Measurements from ENCODE around the gene PTMA.

Gene PTMA

GRCh38 chr2:231676243-231676642 lies 32.1 kb upstream of the PTMA start:
- DNase-seq (ENCODE audit: low read depth in 2 of 2): no peak

- DNase-seq (ENCODE audit: low read depth in 2 of 2): peak; percentile 67 to 84
These were observed 30.7 kb upstream of the PTMA start for GRCh38 chr2:231677632-231678104.

GRCh38 chr2:231679908-231680284 lies 28.4 kb upstream of the PTMA start:
- DNase-seq (ENCODE audit: low read depth in 2 of 2): no peak

DNA sequence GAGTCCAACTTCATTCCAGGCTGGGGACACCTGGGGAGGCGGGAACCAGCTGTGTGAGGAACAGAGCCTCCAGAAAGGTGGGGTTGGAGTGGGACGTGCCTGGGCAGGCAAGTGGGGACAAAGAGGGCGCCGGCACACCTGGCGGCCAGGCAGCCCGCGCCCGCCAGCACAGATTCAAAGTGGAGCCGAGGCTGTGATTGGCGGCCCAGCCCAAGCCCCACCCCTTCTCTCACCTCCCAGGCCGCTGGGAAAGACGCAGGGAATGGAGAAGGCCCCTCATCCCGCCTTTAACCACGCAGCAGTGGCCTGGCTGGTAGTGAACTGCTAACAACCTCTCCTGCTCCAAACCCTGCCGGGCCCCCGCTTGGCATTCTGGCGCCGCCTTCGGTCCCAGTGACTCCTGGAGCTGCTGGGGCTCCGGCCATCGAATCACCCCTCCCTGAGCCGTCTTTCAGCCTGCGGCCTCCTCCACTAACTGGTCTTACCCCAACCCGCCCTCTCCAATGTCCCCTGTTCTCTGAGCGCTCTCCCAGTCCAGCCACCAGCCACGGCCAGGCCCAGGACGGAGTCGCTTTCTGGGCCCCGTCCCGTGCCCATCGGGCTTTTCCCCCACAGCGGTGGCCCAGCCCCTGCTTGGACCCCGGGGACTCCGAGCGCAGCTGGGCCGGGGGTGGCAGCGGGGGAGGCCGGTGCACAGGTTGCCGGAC lies 27.9 kb upstream of the PTMA start:
- DNase-seq (ENCODE audit: low read depth in 2 of 2): no peak

DNA sequence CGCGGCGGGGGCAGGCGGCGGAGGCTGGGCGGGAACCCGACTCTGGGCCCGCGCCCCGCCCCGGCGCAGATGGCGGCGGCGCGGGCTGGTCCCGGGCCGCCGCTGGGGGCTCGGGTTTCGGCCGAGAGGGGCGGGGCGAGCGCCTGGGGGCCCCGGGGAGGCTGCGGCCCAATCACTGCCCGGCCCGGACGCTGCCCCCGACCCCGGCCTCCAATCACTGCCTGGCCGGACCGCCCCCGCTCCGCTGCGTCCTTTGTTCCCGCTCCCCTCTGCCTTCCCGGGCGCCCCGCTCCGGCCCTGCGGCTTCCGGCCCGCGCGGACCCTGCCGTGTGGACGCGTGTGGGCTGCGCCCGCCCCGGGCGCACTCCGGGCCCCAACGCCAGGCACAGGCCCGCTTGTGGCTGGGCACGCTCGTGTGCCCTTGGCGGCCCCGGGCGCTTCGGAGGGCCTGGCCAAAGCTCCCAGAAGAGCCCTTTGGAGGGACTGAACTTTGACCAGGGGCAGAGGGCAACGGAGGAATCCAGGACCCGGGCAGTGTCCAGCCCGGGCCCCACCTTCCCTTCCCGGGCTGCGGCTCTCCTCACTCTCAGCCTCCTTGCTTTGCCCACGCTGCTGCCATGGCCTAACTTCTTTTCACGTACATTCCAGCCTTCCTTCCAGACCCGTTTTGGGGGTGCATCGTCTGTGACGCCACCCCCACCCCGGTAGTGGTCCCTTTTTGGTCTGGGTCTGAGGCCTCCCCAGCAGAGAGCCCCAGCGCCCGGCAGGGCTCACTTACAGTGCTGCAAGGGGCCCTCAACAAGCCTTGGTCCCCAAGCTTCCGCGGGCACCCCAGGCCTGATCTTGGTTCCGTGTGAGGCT lies 27.1 kb upstream of the PTMA start:
- no peak for DNase-seq (ENCODE audit: low read depth in 2 of 2)

DNA sequence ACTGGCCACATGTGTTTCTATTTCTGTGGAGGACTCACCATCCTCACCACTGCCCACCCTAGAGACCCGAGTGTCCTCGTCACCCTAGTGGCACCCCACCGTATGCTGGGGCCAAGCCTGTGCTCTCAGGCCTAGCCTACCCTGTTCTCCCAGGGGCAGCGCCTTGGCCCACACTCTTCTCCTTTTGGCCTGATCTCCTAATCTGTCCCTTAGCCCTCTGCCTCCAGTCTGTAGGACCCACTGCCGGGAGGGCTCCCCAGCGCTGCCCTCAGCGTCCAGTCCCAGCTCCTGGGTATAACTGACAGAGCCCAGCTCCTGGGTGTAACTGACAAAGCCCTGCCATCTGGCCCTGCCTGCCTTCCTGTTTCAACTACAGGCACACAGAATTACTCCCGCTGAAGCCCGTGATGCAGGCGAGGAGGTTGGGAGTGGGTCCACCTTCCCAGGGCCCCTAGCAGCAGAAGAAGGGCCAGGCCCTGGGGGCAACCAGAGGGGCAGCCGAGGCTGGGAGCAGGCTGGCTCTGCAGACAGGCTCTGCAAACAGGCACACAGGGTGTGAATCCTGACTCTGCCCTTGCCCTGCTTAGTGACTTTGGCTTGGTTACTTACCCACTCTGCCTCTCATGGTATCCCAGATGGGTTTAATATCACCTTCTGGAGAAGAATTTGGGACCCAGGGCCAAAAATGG lies 25.6 kb upstream of the PTMA start:
- no peak for DNase-seq (ENCODE audit: low read depth in 2 of 2)

DNA sequence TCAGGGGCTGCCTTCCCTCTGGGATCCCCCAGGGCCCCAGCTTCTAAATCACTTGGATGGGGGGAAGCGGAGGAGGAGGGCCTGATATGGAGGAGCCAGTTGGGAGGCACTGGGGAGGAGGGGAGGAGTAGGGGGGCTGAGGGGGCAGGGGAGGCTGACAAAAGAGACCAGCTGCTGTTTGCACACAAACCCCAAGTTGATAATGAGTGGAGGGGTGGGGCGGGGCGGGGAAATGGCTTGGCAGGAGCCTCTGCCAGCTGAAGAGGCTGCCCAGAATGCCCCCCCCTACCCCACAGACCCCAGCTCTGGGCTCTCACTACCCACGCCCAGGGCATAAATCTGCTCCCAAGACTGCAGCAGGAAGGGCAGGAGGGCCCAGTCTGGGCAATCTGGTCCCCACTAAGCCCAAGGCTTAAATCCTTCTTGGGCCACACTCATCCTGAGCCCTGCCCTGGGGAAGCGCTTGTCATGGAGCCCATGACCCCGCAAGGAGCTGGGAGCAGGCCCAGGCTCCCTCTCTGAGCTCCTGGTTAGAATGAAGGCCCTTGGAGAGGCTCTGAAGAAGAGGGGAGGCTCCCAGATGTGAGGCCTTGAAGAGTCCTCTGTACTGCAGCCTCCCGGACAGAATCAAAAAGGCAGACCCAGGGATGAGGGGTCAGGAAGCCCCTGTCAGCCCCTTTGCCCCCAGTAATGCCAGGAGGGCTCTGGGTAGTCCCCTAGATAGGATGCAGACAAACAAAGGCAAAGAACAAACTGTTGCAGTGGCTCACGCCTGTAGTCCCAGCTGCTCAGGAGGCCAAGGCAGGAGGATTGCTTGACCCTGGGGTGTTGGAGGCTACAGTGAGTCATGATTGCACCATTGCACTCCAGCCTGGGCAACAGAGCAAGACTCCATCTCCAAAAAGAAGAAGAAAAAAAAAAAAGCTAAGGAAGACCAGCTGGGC lies 24.8 kb upstream of the PTMA start:
- no peak for DNase-seq (ENCODE audit: low read depth in 2 of 2)

DNA sequence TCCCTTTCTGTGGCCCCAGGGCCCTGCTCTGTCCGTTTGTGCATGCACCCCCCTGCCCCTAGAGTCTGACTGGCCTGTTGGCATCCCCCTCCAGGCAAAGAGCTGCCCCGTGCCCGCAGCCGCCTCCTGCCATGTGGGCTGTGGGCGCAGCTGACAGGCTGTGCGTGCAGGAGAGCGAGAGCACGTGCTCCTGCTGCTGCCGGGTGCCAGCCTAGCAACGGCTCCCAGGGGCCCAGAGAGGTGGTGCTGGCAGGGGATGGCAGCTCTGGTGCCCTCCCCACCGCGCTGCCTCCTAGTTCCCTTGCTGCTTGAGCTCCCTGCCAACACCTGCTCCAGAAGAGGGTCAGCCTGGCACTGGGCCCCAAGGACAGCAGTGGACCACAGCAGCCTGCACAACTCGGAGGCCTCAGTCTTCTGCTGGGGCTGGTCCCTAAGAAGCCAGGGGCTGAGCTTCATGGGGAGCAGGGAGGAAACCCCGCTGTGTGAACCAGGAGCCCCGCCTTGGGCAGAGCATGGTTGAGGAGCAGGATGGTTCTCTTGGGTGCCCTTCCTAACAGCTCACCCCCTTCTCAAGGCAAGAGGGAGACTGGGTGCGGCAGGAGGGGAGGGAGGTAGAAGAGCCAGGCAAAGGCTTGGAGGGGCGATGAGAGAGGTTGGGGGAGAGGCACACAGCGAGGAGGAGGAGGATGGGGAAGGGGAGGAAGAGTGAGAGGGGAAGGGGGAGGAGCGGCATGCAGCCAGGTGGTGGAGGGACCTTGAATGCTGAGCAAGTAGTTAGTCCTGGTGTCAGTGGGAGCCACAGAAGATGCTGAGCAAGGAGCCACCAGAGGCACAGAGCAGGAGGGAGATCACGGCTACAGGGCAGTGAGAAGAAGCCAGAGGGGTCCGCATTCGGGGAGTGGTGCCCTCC lies 23.8 kb upstream of the PTMA start:
- no peak for DNase-seq (ENCODE audit: low read depth in 2 of 2)

GRCh38 chr2:231685349-231686191 lies 22.8 kb upstream of the PTMA start:
- DNase-seq (ENCODE audit: low read depth in 2 of 2): no peak

GRCh38 chr2:231686192-231687100 lies 21.9 kb upstream of the PTMA start:
- no peak for DNase-seq (ENCODE audit: low read depth in 2 of 2)

DNA sequence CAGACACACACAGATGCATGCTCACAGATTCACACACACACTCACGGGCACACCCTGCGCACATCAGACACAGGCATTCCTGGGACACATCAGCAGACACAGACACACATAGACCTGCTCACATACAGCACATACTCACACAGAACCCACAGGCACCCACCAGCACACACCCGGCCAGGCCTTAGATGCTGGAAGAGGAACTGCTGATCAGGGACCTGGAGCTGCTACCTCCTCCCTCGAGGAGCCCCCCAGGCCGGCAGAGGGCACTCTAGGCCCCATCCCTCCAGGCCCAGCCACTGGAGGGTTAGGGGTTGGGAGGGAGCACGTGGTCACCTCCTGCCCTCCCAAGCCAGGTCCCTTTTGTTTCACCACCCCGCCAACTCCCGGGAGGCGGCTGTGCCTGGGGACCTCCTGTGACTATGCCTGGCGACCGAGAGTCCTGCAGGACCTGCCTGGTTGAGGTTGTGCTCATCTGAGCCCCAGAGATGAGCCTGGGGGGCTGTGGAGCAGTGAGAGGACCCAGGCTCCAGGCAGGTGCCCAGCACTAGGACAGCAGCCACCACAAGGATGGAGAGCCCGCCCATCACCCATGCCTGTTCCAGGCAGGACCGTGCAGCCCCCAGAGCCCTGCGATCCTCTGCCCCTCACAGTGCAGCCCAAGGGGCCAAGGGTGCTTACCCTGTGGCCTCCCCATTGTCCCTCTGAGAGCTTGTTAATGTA lies 21.0 kb upstream of the PTMA start:
- DNase-seq (ENCODE audit: low read depth in 2 of 2): peak in 1 of 2 experiments; percentile 57

DNA sequence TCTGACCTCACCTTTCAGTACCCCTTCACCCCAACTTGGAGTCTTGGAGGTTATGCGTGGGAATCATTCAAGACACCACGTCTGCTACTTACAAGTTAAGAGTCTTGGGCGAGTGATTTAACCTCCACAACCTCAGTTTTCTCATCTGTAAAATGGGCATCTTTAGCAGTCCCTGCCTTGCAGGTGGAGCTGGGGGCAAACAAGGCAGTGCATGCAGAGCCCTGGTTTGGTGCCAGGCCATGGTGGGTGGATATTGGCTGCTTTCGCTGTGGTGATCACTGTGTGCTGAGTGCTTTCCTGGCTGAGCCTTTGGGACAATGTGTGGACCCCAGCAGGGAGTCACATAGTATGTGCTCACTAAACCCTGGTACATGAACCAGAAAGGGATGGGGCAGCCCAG lies 20.4 kb upstream of the PTMA start:
- no peak for DNase-seq (ENCODE audit: low read depth in 2 of 2)

GRCh38 chr2:231688719-231689118 lies 19.6 kb upstream of the PTMA start:
- no peak for DNase-seq (ENCODE audit: low read depth in 2 of 2)

- no peak for DNase-seq (ENCODE audit: low read depth in 2 of 2)
These were observed 19.0 kb upstream of the PTMA start for GRCh38 chr2:231689124-231689893.

- no peak for DNase-seq (ENCODE audit: low read depth in 2 of 2)
These were observed 17.0 kb upstream of the PTMA start for GRCh38 chr2:231691251-231691772.

GRCh38 chr2:231692847-231693246 lies 15.5 kb upstream of the PTMA start:
- no peak for DNase-seq (ENCODE audit: low read depth in 2 of 2)

- no peak for DNase-seq (ENCODE audit: low read depth in 2 of 2)
These were observed 14.4 kb upstream of the PTMA start for GRCh38 chr2:231693956-231694355.
